GM12892 (cell line): ENCODE data around the gene BRPF3. TPM values are rescaled to one million over a fixed set of nuclear protein-coding genes. Genes with fewer than 3 reads are reported as not detected.

Experiments used
- DNase-seq: peaks from one replicate; pipeline ENCODE4 v3.0.0; 2011; ENCODE audit not compliant: insufficient read length
- FAIRE-seq: peaks from 2 replicates; lab custom pipeline; 2011; peaks lifted over from hg19 to GRCh38; lab: Jason Lieb, UNC
- POLR2A ChIP-seq: IDR thresholded peaks from 2 replicates; pipeline ENCODE4 v1.6.1; 2011; ENCODE audit warnings: low read depth, low read length, control low read depth
- POLR2AphosphoS5 ChIP-seq: IDR thresholded peaks from 2 replicates; pipeline ENCODE4 v1.6.1; 2011; ENCODE audit warnings: low read depth, low read length, control low read depth
- TAF1 ChIP-seq: IDR thresholded peaks from 2 replicates; pipeline ENCODE4 v1.6.1; 2011; ENCODE audit warnings: low read depth, mild to moderate bottlenecking, control low read depth, low read length, borderline replicate concordance
- polyA plus RNA-seq: library from polyadenylated mRNA; unstranded; fragments of >200 nt; gene quantifications from one replicate; pipeline ENCODE4 v1.2.1, GENCODE V29; 2012; ENCODE audit warnings: missing spikeins, inconsistent platforms; ENCODE audit not compliant: missing spikeins

Gene BRPF3
- 6.4 TPM for polyA plus RNA-seq

DNA sequence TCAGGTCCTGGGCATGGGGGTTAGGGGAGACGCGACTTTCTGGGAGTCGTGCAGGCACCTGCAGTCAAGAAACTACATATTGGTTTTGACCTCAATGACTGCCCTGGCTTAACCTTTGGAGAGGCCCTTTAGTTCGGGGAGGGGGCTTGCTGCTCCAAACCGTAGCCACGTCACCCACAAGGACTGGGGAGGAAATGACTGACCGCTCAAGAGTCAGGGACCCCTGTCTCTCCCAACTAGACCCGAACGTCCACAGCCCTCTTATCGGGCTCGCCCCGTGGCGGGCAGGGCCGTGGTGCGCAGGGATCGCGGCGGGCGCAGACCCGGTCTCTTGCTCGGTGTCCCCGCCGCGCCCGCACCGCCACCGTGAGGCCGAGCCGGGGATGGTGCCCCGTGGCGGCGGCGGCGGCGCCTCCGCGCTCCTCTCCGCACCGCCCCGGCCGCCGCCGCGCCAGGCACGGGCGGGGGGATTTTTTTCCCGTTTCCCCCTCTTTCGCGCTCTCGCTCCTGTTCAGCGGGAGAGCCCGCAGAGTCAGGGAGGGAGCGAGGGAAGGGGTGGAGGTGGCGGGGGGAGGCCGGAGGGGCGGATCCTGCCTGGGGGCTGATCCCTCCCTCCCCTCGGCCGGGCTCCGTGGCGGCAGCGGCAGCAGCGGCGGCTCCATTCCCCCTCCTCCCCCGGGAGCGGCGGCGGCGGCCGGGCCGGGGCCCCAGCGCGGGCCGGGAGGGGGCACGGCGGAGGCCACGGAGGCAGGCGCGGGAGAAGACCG, at the start of gene BRPF3:
Gene BRPF3, plus strand, starts transcription at position 632 of the 767 bp plus-strand sequence. CDS start 3,579 bp downstream, outside the sequence.
- TF ChIP-seq POLR2AphosphoS5: no peak
- TF ChIP-seq TAF1: no peak
- no peak; the same call in 1 of the 2 replicates for TF ChIP-seq POLR2A
- DNase-seq: peak; percentile 71
- FAIRE-seq: peak; percentile 89

- TF ChIP-seq POLR2A: no peak
- no peak for TF ChIP-seq TAF1
- TF ChIP-seq POLR2AphosphoS5: no peak
- FAIRE-seq (no peak), DNase-seq (no peak)
These were observed 49.2 kb upstream of the BRPF3 start for GRCh38 chr6:36147294-36147693.

DNA sequence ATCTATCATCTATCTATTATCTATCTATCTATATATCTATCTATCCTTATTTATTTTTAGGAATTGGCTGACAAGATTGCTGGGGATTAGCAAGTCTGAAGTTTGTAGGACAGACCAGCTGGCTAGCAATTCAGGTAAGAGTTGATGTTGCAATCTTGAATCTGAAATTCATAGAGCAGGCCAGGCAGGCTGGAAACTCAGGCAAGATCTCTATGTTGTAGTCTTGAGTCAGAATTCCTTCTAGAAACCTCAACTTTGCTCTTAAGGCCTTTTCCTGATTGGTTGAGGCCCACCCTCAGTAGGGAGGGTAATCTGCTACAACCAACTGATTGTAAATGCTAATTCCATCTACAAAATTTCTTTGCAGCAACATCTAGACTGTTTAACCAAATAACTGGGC, 47.1 kb upstream of the BRPF3 start:
- no peak for DNase-seq
- FAIRE-seq: no peak
- TF ChIP-seq TAF1 (no peak), POLR2A (no peak), POLR2AphosphoS5 (no peak)

DNA sequence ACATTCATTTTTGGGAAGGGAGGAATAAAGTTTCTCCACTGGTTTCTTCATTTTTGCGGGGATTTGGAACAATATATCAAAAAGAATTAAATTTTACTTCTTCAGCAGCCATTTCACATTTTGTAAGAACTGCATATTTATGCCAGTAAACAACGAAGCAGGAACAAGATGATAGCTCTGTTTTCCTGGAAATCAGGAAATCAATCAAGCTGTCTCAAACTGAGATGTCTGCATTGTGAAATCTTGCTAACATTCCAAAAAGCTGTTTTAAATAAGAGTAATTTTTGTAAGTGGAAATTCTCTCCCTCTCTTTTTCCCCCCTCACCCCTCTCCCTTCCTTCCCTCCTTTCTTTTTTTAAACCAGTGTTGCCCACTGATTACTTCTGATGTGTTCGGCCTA, 46.3 kb upstream of the BRPF3 start:
- TF ChIP-seq POLR2A (no peak), POLR2AphosphoS5 (no peak), TAF1 (no peak)
- FAIRE-seq: no peak
- DNase-seq: no peak

DNA sequence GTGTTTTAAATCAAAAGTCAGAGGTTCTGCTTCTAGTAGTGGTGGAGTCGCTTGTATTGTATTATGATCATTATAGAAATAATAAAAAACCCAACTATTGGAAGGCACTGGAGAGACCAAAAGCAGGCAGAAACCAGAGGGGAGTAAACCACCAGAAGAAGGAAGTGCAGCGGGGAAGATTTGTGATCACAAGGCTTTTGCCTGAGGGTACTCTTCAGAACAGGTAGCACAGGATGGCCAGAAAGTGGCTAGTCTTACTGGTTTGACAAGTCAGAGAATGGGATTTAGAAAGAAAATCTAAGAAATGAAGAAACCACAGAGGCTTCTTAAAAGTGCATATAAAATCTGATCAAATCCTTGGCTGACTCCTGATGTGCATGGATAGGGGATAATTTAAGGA, 42.3 kb upstream of the BRPF3 start:
- FAIRE-seq (no peak), DNase-seq (no peak)
- TF ChIP-seq TAF1 (no peak), POLR2A (no peak), POLR2AphosphoS5 (no peak)

DNA sequence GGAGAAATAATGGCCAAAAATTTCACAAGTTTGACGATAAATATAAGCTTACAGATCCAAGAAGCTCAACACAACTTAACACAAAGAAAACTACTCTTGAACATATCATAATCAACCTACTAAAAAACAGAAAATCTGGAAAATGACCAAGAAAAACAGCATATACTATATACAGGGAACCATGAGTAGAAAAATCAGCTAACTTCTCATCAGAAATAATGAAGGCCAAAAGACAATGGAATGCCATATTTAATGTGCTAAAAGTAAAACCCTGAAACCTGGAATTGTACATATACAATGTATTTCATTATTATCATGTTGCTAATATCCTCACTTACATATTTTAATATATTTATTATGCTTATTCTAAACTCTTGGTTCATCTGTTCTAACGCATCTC, 40.9 kb upstream of the BRPF3 start:
- TF ChIP-seq TAF1 (no peak), POLR2A (no peak), POLR2AphosphoS5 (no peak)
- FAIRE-seq (no peak), DNase-seq (no peak)

GRCh38 chr6:36160147-36160760, 36.3 kb upstream of the BRPF3 start:
- FAIRE-seq: no peak
- no peak for TF ChIP-seq POLR2A
- no peak for TF ChIP-seq POLR2AphosphoS5
- no peak for TF ChIP-seq TAF1
- no peak for DNase-seq

- no peak for TF ChIP-seq POLR2A
- TF ChIP-seq POLR2AphosphoS5: no peak
- TF ChIP-seq TAF1: no peak
- DNase-seq (no peak), FAIRE-seq (peak; percentile 21)
These were observed 27.2 kb upstream of the BRPF3 start for GRCh38 chr6:36169023-36170007.

DNA sequence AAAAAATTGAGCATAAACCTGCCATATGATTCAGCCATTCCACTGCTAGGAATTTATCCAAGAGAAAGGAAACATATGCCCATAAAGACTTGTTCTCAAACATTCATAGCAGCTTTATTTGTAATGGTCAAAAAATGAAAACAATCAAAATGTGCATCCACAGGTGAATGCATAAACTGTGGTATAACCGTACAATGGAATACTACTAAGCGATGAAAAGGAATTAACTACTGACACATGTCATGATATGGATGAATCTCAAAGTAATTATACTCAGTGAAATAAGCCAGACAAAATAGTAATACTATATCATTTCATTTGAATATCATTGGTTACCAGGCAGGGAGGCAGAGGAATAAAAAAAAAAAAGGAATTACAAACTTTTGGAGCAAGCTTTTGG, 25.8 kb upstream of the BRPF3 start:
- DNase-seq (no peak), FAIRE-seq (no peak)
- no peak for TF ChIP-seq TAF1
- no peak for TF ChIP-seq POLR2AphosphoS5
- no peak for TF ChIP-seq POLR2A

- TF ChIP-seq POLR2A (no peak), TAF1 (no peak), POLR2AphosphoS5 (no peak)
- DNase-seq: no peak
- peak; percentile 14 for FAIRE-seq
These were observed 25.0 kb upstream of the BRPF3 start for GRCh38 chr6:36171573-36171972.

- no peak for TF ChIP-seq POLR2AphosphoS5
- TF ChIP-seq POLR2A: no peak
- FAIRE-seq: peak; percentile 42
- no peak for DNase-seq
These were observed 19.4 kb upstream of the BRPF3 start for GRCh38 chr6:36177166-36177565.
